Spleen (tissue), 7 donors: Measurements from ENCODE around the gene LRIG3.

ENCODE experiments used
- POLR2A ChIP-seq, 3 donors: fragments of 450-650 bp; IDR thresholded peaks; one replicate each; pipeline ENCODE4 v1.5.1; 2017; ENCODE audit warnings: antibody characterized with exemption in 3 of 3, mild to moderate bottlenecking in 1 of 3
- POLR2AphosphoS5 ChIP-seq, 3 donors: sonication (generic); formaldehyde crosslinking; IDR thresholded peaks; one replicate each; pipeline ENCODE4 v1.5.1; 2017; ENCODE audit warnings: antibody characterized with exemption in 3 of 3
- TF ChIP-seq, protein P1 (sequence below), 11 experiments: fragments of 200-600 bp in 7 of 11; fragments of 450-650 bp in 4 of 11; sonication (generic) in 4 of 11; IDR thresholded peaks in 8 of 11; conservative IDR thresholded peaks in 3 of 11; 1 replicate in 7 of 11; 2 replicates in 4 of 11; pipeline versions ENCODE4 v1.4.0 to v1.8.0; 2016 to 2021; ENCODE audit warnings: antibody characterized with exemption in 11 of 11, inconsistent platforms in 4 of 11, mild to moderate bottlenecking in 1 of 11
- donor health status: DM: no; HTN: no; CAD: no; lungs with moderate emphysema.
- donor health status: DM: no; HTN: no; CAD: no.
- donor health status: DM: no; HTN: no; CAD: no.

DNA sequence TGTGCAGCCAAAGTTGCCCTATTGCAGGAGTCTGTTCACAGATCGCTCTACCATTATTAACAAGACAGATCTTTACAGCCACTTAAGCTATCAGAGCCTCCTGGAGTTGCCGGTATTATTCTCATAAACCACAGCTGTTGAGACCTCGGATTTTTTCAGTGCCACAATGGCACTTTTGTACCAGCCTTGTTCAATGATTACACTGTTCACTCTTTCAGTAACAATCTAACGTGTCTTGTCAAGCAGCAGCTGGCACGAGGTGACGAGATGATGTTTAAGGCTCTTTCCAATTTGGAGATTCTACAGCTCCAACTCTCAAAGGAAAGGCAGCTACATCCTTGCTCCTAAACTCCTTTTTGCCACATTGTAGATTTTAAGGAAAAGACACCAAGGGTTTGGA is 30.7 kb downstream of the LRIG3 start:
- TF ChIP-seq, protein P1, sequence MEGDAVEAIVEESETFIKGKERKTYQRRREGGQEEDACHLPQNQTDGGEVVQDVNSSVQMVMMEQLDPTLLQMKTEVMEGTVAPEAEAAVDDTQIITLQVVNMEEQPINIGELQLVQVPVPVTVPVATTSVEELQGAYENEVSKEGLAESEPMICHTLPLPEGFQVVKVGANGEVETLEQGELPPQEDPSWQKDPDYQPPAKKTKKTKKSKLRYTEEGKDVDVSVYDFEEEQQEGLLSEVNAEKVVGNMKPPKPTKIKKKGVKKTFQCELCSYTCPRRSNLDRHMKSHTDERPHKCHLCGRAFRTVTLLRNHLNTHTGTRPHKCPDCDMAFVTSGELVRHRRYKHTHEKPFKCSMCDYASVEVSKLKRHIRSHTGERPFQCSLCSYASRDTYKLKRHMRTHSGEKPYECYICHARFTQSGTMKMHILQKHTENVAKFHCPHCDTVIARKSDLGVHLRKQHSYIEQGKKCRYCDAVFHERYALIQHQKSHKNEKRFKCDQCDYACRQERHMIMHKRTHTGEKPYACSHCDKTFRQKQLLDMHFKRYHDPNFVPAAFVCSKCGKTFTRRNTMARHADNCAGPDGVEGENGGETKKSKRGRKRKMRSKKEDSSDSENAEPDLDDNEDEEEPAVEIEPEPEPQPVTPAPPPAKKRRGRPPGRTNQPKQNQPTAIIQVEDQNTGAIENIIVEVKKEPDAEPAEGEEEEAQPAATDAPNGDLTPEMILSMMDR (IDR thresholded peaks at IDR 0.05 in 8 of 11, conservative IDR thresholded peaks at IDR 0.05 in 3 of 11) = no peak
- TF ChIP-seq POLR2A (IDR thresholded peaks at IDR 0.05) = no peak
- TF ChIP-seq POLR2AphosphoS5 (IDR thresholded peaks at IDR 0.05) = no peak
